ENCODE results near the gene FAM193A. TPM values are rescaled to one million over a fixed set of nuclear protein-coding genes. Genes with fewer than 3 reads are reported as not detected.

Gene FAM193A
- polyA plus RNA-seq, 1 of the 3 experiments (the other 2 are of a cell fraction) = 9.2 TPM

GRCh38 chr4:2494992-2495391 lies 41.5 kb upstream of the FAM193A start:
- Histone ChIP-seq H3K4me2 (no peak overlapping the region), H3K27ac (ENCODE audit: low read depth in 2 of 2, low read length in 1 of 2) (no peak overlapping the region), H3K9me2 (no peaks in the 10 kb centered on the region), H2AFZ (ENCODE audit: low read depth) (no peak overlapping the region), H3K79me2 (ENCODE audit: insufficient read depth) (peaks cover 95% of the 10 kb centered on the region), H3F3A (replicated peaks; ENCODE audit: insufficient read depth) (peaks cover 10% of the 10 kb centered on the region), H4K20me1 (ENCODE audit: insufficient read depth) (peaks cover 53% of the 10 kb centered on the region), H3K4me1 (ENCODE audit: control insufficient read depth in 1 of 2, insufficient read depth in 2 of 2, low read depth in 1 of 2, low read length in 1 of 2) (no peaks in the 10 kb centered on the region; a peak in 1 of 4 replicates), H3K4me3 (ENCODE audit: low read depth in 2 of 2, low read length in 1 of 2) (no peak overlapping the region), H3K27me3 (ENCODE audit: insufficient read depth) (no peaks in the 10 kb centered on the region), H3K9me3 (no peaks in the 10 kb centered on the region), H3K36me3 (replicated peaks in 1 of 2; ENCODE audit: control insufficient read depth in 1 of 2, insufficient read depth in 2 of 2, low read length in 1 of 2) (peaks cover 37 to 59% of the 10 kb centered on the region in 2 experiments), H3K9ac (no peak overlapping the region)
- DNase-seq = no peak
- CTCF ChIA-PET = no interaction called here
- POLR2A ChIA-PET = no interaction called here
- 92% methylated on average over 3 of the region's 3 CpGs for WGBS (ENCODE audit: low lambda C conversion rate)
- TF ChIP-seq RFX5 (IDR thresholded peaks at IDR 0.05; ENCODE audit: low read length) (no peak), RXRA (IDR thresholded peaks at IDR 0.05; ENCODE audit: borderline replicate concordance, low read depth) (no peak), GATA2 (CRISPR knock-in tag; IDR thresholded peaks at IDR 0.05) (no peak), CHD2 (IDR thresholded peaks at IDR 0.05; ENCODE audit: low read length, partially characterized antibody) (no peak), ELF1 (IDR thresholded peaks at IDR 0.05) (no peak), TCF12 (IDR thresholded peaks at IDR 0.05) (no peak), JUND (IDR thresholded peaks at IDR 0.05) (no peak), MXI1 (IDR thresholded peaks at IDR 0.05; ENCODE audit: low read depth, low read length) (no peak), RCOR1 (IDR thresholded peaks at IDR 0.05; ENCODE audit: low read length) (no peak), EP300 (IDR thresholded peaks at IDR 0.05; ENCODE audit: borderline replicate concordance in 1 of 2, low read depth in 1 of 2, low read length in 1 of 2) (no peak), MAX (IDR thresholded peaks at IDR 0.05; ENCODE audit: low read depth) (no peak), GABPA (IDR thresholded peaks at IDR 0.05; ENCODE audit: low read depth) (no peak), YY1 (IDR thresholded peaks at IDR 0.05; ENCODE audit: low read depth) (no peak), EZH2phosphoT487 (IDR thresholded peaks at IDR 0.05; ENCODE audit: borderline replicate concordance, low read depth) (no peak), FOXM1 (IDR thresholded peaks at IDR 0.05; ENCODE audit: low read depth) (no peak)

- POLR2A ChIA-PET = no interaction called here
These were observed 39.1 kb upstream of the FAM193A start for GRCh38 chr4:2497324-2497723.

More at GRCh38 chr4:2497324-2497723, 39.1 kb upstream of the FAM193A start:
- Histone ChIP-seq H3F3A (replicated peaks; ENCODE audit: insufficient read depth) (peaks cover 15% of the 10 kb centered on the region), H3K27me3 (ENCODE audit: insufficient read depth) (no peaks in the 10 kb centered on the region), H3K9me3 (no peaks in the 10 kb centered on the region), H3K9ac (no peak overlapping the region), H2AFZ (ENCODE audit: low read depth) (no peak overlapping the region), H3K27ac (ENCODE audit: low read depth in 2 of 2, low read length in 1 of 2) (no peak overlapping the region), H3K4me3 (ENCODE audit: low read depth in 2 of 2, low read length in 1 of 2) (no peak overlapping the region), H3K36me3 (replicated peaks in 1 of 2; ENCODE audit: control insufficient read depth in 1 of 2, insufficient read depth in 2 of 2, low read length in 1 of 2) (peaks cover 51 to 63% of the 10 kb centered on the region in 2 experiments), H3K4me2 (no peak overlapping the region), H3K9me2 (no peaks in the 10 kb centered on the region), H3K4me1 (ENCODE audit: control insufficient read depth in 1 of 2, insufficient read depth in 2 of 2, low read depth in 1 of 2, low read length in 1 of 2) (peaks cover 0 to 9% of the 10 kb centered on the region in 2 experiments; a peak in 1 of 4 replicates), H3K79me2 (ENCODE audit: insufficient read depth) (peaks cover 92% of the 10 kb centered on the region), H4K20me1 (ENCODE audit: insufficient read depth) (peaks cover 39% of the 10 kb centered on the region)
- WGBS (ENCODE audit: low lambda C conversion rate) = 96% methylated on average over 4 of the region's 4 CpGs
- CTCF ChIA-PET = interaction anchor here (0.8 to 1.2 kb wide), 3 partner anchors 35 to 277 kb away, joined by 3 read pairs; no protein-coding TSS in a partner anchor
- TF ChIP-seq MXI1 (IDR thresholded peaks at IDR 0.05; ENCODE audit: low read depth, low read length) = no peak
- no peak for TF ChIP-seq EZH2phosphoT487 (IDR thresholded peaks at IDR 0.05; ENCODE audit: borderline replicate concordance, low read depth)
- no peak for DNase-seq

All from SK-N-SH (cell line).